Activated T-cell treated with anti-CD3 and anti-CD28 coated beads for 1 hour (primary cell): ENCODE measurements around the gene SLC12A9.
"Not testable (repeated sequence)": the region's sequence is repeated elsewhere in the genome, so short reads cannot be mapped to it uniquely, and the experiment has no call there.

Source experiments
- DNase-seq: peaks from one replicate; pipeline ENCODE4 v3.0.0-alpha.2; 2020; ENCODE audit warnings: low read depth

Gene SLC12A9

DNA sequence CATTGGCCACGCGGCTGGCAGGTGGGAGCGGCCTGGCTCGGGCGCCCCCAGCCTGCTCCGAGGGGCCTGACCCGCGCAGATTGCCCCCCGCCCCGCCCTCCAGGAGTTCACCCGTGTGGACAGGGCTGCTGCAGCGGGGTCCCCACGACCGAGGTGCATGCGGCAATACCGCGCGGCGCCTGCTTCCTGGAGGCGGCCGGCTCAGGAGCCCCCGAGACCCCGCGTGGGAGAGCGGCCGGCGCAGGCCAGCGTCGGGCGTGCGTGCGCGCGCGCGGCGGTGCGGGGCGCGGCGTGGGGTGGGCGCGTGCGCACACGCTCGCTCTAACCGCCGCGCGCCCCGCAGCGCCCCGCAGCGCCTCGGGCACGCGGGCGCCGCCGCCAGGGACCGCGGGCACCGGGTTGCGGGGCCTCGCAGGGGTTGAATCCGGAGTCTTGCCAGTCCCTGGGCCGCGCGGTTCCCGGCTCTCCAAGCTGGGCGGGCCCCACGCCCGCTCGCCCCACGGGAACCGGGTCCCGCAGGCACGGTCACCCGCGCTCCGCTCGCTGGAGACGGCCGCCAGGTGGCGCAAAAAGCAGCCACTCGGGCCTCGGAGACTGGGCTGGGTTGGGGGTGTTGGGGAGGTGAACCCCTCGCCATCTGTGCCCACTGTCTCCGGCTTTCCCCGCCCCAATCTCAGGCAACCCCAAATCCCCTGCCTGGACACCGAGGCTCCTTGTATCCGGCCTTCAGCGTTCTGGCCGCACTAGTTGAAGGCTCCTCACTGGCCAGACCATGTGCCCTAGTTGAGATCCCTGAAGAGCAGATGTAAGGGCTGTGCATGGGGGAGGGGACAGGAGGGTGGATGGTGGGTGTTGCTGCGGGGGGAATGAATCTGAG, 44.5 kb downstream of the SLC12A9 start:
- peak; percentile 71 for DNase-seq

DNA sequence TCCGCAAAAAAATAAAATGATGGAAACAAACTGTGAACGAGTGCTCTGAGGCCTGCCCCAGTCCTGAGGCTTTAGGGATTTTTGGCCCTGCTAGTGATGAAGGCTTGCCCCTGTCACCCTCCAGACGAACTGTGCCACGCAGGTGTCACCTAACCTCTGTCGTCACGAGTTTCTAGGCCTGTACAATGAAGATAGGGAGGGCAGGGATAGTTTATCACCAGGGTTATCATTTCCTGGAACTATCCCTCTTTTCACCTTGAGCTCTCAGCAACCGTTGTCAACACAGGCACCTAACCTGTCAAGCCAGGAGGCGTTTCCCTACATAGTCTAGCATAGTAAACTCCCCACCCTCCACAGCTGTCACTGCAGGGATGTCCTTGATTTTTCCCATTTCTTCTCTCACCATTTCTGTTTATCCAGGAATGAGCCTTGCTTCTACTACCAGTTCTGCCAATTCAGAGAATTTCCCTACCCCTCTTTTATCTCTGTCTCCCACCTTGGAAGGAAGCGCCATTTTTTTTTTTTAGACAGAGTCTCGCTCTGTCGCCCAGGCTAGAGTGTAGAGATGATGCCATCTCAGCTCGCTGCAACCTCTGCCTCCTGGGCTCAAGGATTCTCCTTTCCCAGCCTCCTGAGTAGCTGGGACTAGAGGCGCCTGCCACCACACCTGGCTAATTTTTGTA, 45.4 kb downstream of the SLC12A9 start:
- DNase-seq, result no peak

DNA sequence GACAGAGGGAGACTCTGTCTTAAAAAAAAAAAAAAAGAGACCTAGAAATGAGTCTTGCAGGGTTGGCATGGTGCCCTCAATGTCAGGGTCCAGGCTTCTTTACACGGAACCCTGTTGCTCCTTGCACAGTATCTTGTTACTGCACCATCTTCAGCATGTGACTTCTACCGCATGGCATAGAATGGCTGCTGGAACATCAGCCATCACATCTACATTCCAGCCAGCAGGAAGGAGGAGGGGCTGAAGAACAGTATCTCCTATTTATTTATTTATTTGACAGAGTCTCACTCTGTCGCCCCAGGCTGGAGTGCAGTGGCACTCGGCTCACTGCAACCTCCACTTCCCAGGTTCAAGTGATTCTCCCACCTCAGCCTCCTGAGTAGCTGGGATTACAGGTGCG, 46.9 kb downstream of the SLC12A9 start:
- DNase-seq, result no peak

DNA sequence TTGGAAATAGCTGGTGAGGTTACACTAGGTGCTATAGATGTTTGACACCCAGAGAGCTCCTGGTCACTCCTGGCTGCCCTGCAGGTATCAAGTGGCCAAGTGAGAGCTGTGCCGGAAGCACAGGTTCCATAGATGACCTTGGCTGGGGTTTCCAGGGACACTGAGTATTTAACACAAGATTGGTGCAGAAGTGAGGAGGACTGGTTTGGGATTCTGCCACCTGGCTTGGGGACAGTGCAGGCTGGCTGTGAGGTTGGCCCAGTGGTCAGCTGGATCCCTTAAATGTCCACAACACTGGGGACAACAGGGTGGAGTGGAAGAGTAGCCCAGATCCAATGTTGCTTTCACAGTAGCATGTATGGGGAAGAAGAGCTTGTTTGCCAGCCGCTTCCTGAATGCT, 48.5 kb downstream of the SLC12A9 start:
- DNase-seq, result no peak

DNA sequence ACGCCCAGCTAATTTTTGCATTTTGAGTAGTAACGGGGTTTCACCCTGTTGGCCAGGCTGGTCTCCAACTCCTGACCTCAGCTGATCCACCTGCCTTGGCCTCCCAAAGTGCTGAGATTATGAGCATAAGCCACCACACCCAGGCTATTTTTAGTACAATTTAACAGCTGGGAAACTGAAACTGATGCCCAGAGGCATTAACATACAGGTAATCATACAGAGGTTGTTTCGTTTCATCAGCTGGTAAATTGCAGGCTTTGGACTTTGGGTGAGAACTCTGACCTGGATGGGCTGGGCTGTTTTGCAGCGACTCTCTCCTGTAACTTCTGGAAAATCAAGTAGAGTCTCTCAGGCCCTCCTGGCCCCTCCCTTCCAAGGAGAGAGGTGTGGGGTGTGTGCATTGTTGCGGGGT, 49.4 kb downstream of the SLC12A9 start:
- DNase-seq, result no peak

DNA sequence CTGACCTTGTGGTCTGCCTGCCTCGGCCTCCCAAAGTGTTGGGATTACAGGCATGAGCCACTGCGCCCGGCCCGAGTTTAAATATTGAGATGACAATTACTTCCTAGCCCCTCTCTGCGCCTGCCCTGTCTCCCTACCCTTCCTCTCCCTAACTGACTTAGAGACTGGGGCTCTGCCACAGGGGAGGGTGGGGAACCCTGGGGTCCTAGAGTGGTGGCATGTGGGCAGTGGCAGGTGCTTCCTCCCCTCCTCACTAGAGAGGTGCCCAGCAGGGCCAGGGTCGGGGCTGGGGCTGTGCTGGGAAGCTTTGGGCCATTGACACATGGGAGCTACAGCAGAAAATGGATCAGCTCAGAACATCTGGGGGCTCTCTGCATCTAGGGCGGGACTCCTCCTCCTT, 50.1 kb downstream of the SLC12A9 start:
- DNase-seq, result no peak

DNA sequence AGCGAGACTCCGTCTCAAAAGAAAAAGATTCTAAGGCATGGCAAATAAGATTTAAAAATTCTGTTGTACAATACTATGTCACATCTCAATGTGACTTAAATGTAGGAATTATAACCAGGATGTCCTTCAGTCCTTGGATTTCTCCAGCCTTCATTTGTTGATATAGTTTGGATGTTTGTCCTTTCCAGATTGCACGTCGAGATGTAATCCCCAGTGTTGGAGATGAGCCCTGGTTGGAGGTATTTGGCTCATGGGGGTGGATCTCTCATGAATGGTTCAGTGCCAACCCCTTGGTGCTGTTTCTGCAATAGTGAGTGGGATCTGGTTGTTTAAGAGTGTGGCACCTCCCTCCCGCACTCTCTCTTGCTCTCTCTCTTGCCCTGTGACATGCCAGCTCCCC, 56.0 kb downstream of the SLC12A9 start:
- no peak for DNase-seq

DNA sequence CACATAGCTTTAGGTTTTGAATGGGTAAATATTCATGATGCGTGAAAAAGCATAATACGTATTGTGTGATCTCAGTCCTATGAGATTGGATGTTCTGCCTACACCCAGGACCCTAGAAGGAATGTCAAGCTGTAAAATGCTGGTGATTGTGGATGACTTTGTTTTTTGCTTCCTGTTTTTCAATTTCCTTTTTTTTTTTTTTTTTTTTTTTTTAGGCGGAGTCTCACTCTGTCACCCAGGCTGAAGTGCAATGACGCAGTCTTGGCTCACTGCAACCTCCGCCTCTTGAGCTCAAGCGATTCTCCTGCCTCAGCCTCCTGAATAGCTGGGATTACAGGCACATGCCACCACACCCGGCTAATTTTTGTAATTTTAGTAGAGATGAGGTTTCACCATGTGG, 57.9 kb downstream of the SLC12A9 start:
- DNase-seq, result not testable (repeated sequence)

DNA sequence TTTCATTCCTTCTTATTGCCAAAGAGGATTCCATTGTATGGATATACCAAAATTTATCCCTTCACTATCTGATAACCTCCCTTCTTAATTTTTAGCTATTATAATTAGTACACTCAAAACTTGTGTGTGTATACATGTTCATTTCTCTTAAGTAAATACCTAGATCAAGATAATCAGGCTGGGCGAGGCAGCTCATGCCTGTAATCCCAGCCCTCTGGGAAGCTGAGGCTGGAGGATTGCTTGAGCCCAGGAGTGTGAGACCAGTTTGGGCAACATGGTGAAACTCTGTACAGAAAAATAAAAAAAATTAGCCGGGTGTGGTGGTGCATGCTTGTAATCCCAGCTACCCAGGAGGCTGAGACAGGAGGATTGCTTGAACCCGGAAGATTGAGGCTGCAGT, 59.0 kb downstream of the SLC12A9 start:
- DNase-seq, result no peak

DNA sequence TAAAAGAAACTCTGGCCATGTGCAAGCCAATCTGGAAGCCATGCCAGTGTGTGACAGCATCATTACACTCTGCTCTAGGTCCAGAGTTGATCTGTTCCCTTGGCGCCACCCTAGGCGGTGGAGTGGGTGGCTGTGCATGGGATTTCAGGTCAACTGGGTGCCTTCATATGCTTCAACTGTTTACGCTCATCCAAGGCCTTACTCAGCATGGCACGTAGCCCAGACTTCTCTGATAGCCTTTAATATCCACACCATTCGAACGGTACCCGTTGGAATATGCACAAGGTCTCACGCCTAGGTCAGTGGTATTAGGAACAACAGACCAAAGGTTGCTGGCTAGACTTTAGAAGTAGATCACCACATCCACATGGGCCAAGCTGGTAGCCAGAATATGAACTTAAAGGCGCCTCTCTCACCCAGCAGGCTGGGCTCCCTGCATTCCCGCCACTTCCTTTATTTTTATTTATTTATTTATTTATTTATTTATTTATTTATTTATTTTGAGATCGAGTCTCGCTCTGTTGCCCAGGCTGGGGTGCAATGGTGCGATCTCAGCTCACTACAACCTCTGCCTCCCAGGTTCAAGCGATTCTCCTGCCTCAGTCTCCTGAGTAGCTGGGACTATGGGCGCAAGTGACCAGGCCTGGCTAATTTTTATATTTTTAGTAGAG, 61.8 kb downstream of the SLC12A9 start:
- no peak for DNase-seq

DNA sequence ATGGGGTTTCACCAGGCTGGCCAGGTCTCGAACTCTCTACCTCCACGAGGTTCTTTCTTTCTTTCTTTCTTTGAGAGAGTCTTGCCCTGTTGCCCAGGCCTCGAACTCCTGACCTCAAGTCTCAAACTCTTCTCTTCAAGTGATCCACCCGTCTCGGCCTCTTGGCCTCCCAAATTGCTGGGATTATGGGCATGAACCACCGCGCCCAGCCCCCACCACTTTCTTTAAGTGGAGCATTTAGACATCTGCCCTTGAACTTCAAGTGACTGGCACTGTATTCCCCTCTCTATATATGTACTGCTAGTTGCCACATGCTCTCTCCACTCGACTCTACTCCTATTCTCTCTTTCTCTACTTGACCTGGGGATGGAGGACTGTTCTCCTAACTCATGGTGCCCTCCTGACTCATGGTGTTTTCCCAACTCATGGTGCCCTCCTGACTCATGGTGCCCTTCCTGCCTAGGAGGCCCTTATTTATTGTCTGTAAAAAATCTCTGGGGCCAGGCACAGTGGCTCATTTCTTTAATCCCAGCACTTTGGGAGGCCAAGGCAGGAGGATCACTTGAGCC, 62.5 kb downstream of the SLC12A9 start:
- no peak for DNase-seq
